Aorta (tissue), 5 donors: ENCODE results near the gene DNASE2. TPM values are rescaled to one million over a fixed set of nuclear protein-coding genes. Genes with fewer than 3 reads are reported as not detected.
"Not testable (repeated sequence)": the region's sequence is repeated elsewhere in the genome, so short reads cannot be mapped to it uniquely, and the experiment has no call there.

Experiments used
- ATAC-seq: fragments of 200-7000 bp; cut with Tn5 transposase; one replicate; pipeline ENCODE4 v1.9.1; 2022; ENCODE audit warnings: moderate library complexity; ENCODE audit not compliant: low FRiP score
- DNase-seq, 2 donors: peaks; one replicate each; pipeline ENCODE4 v3.0.0-alpha.2; 2020
- H3K27ac ChIP-seq, 2 donors: one replicate each; pipeline ENCODE4 v1.5.1; 2013; ENCODE audit warnings: low read length in 2 of 2, mild to moderate bottlenecking in 2 of 2, moderate library complexity in 2 of 2, control low read depth in 1 of 2, inconsistent platforms in 1 of 2, low read depth in 1 of 2
- H3K27me3 ChIP-seq, 2 donors: one replicate each; pipeline ENCODE4 v1.6.1; 2013; ENCODE audit warnings: control low read depth in 1 of 2, low read length in 1 of 2, mild to moderate bottlenecking in 1 of 2, moderate library complexity in 1 of 2; ENCODE audit not compliant: insufficient read depth in 2 of 2, control insufficient read depth in 1 of 2
- H3K36me3 ChIP-seq, 2 donors: one replicate each; pipeline ENCODE4 v1.6.1; 2013; ENCODE audit warnings: control low read depth in 1 of 2, low read length in 1 of 2, mild to moderate bottlenecking in 1 of 2; ENCODE audit not compliant: insufficient read depth in 2 of 2, control insufficient read depth in 1 of 2
- H3K4me1 ChIP-seq, 2 donors: one replicate each; pipeline ENCODE4 v1.6.1; 2013; ENCODE audit warnings: low read length in 2 of 2, control low read depth in 1 of 2, mild to moderate bottlenecking in 1 of 2, moderate library complexity in 1 of 2; ENCODE audit not compliant: insufficient read depth in 2 of 2, control insufficient read depth in 1 of 2
- H3K4me3 ChIP-seq, 2 donors: one replicate each; pipeline ENCODE4 v1.5.1; 2013; ENCODE audit warnings: low read length in 2 of 2, control low read depth in 1 of 2, mild to moderate bottlenecking in 1 of 2
- H3K9me3 ChIP-seq: one replicate; pipeline ENCODE4 v1.6.1; 2013; ENCODE audit warnings: mild to moderate bottlenecking, low read length; ENCODE audit not compliant: control insufficient read depth
- WGBS, 2 donors: extraction: QIAGEN DNeasy Blood & Tissue Kit; methylation state at CpG; one replicate each; pipeline ENCODE4 v1.1.7; 2013; 5-methylcytosine and 5-hydroxymethylcytosine counted together
- intact Hi-C, 2 donors: fragments of 100-400 bp; cut with DNase I; formaldehyde crosslinking; loops; one replicate each; pipeline versions ENCODE4 v1.14.2 to v1.15.0; 2022
- long read RNA-seq, 2 donors: library from polyadenylated mRNA; unstranded; transcript quantifications; one replicate each; pipeline ENCODE4 v2.0.0, GENCODE V29; 2020 to 2021
- polyA plus RNA-seq, 2 donors: library from polyadenylated mRNA; stranded (reverse); fragments of 200-250 nt; gene quantifications; one replicate each; pipeline ENCODE4 v1.2.3, GENCODE V29; 2013
- total RNA-seq, 2 donors: library from RNA; stranded (reverse); fragmentation: NEBNext Ultra II Directional; extraction: Animal tissue kit (Norgen Biotek cat#: 25700); gene quantifications; one replicate each; pipeline ENCODE4 v1.2.1, GENCODE V29; 2021
- donor health status: healthy with polysubstance abuse.
- donor health status: Bipolar disorder and iron deficiency.
- donor health status: DM: no; HTN: no; CAD: no.
- donor health status: DM: no; HTN: no; CAD: no.
- donor health status: DM: yes; HTN: yes; CAD: no.

The DNASE2 gene
- total RNA-seq: 10 to 100 TPM; 26.8 to 39.5 TPM
- 10 to 100 TPM; 27.4 to 49.9 TPM for polyA plus RNA-seq
- long read RNA-seq, donor 1, transcript DNASE2-201 (6 exons, 1,955 nt): major isoform, 143 of 192 reads
- long read RNA-seq, donor 1, partial matches to known transcripts: 38 of 192 reads
- long read RNA-seq, donor 1, other reads (novel, unspliced or antisense): 6 of 192 reads
- long read RNA-seq, donor 2, transcript DNASE2-201 (6 exons, 1,955 nt): major isoform, 28 of 45 reads
- long read RNA-seq, donor 2, partial matches to known transcripts: 9 of 45 reads
- long read RNA-seq, donor 2, other reads (novel, unspliced or antisense): 5 of 45 reads

GRCh38 chr19:12881172-12881808 is at the start of gene DNASE2:
Gene DNASE2 (minus strand): TSS chr19:12881449. CDS start chr19:12881375, 74 bp downstream.
- H3K27ac ChIP-seq: peak within 1 kb of the TSS; percentile 71 to 91
- H3K4me1 ChIP-seq: no peaks in the 10 kb centered on the region

DNA sequence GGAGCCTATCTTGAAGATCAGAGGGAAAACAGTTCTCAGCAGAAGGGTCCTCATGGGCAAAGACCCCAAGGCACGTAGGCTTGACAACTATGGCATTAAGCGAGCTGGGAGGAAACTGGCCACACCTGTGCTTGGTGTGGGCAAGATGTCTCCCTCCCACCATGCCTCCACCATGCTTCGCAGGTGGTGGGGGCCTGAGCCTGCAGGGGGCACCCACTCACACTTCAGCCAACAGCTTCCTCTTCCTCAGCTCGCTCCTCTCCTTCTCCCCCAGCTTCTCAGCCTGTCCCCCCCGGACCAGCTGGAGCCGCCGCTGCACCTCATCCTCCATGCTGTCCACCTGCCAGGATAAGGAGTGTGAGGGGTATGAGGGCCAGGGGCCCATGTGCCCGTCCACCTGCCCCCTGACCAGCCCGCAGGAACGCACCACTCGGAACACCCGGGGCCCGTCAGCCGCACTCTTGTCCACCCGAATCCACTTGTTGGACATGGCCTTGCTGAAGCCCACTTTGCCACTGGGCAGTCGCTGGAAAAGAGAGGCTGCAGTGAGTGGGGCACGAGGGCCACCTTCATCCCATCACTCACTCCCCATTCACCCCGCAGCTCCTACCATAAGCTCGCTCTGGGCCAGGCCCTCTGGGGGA is 48.9 kb upstream of the DNASE2 start:
- peaks cover 4 to 7% of the 10 kb centered on the region in 2 donors for H3K36me3 ChIP-seq

More at GRCh38 chr19:12881172-12881808, at the start of gene DNASE2:
- WGBS, 2 donors: 0% methylated on average over 38 of the region's 38 CpGs
- H3K36me3 ChIP-seq: peaks cover 0 to 3% of the 10 kb centered on the region in 2 donors
- peak; percentile 98 for DNase-seq
- peak within 1 kb of the TSS; percentile 60 to 61 for H3K4me3 ChIP-seq
- intact Hi-C loops: no loop called here
- ATAC-seq: peak; percentile 95
- peaks cover 2% of the 10 kb centered on the region for H3K9me3 ChIP-seq
- H3K27me3 ChIP-seq: no peaks in the 10 kb centered on the region

GRCh38 chr19:12924621-12925310 is 43.5 kb upstream of the DNASE2 start:
- DNase-seq: no peak
- no peaks in the 10 kb centered on the region for H3K27me3 ChIP-seq
- 96% methylated on average over 29 of the region's 29 CpGs for WGBS, 2 donors
- intact Hi-C loops: no loop called here
- H3K4me3 ChIP-seq: no peak overlapping the region
- ATAC-seq: peak; percentile 6
- H3K27ac ChIP-seq: no peak overlapping the region
- H3K36me3 ChIP-seq: peaks cover 6 to 13% of the 10 kb centered on the region in 2 donors
- H3K9me3 ChIP-seq: no peaks in the 10 kb centered on the region
- no peaks in the 10 kb centered on the region for H3K4me1 ChIP-seq

More for the DNA sequence above, 48.9 kb upstream of the DNASE2 start:
- intact Hi-C loops: no loop called here
- H3K27me3 ChIP-seq: no peaks in the 10 kb centered on the region
- 91 to 92% methylated on average over 19 of the region's 19 CpGs for WGBS, 2 donors
- H3K4me1 ChIP-seq: no peaks in the 10 kb centered on the region
- DNase-seq (no peak), ATAC-seq (no peak)
- H3K4me3 ChIP-seq: no peak overlapping the region
- no peak overlapping the region for H3K27ac ChIP-seq
- H3K9me3 ChIP-seq: no peaks in the 10 kb centered on the region

DNA sequence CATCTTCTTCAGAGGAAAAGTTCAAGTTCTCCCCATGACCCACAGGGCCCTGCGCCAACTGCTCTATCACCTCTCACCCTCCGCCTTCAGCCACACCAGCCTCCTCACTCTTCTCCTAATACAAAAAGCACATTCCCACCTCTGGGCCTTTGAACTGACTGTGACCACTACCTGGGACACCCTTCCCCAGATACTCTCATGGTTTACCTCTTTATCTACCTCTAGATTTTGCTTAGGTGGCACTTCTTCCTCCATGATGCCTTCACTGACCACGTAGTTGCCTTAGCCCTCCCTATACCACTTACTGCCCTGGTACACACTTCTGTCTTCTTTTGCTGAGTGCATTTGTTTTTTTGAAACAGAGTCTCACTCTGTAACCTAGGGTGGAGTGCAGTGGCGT is 41.7 kb upstream of the DNASE2 start:
- no peaks in the 10 kb centered on the region for H3K27me3 ChIP-seq
- no peak for ATAC-seq
- H3K9me3 ChIP-seq: no peaks in the 10 kb centered on the region
- no peaks in the 10 kb centered on the region for H3K4me1 ChIP-seq
- no peak overlapping the region for H3K4me3 ChIP-seq
- intact Hi-C loops: no loop called here
- 96 to 97% methylated on average over 4 of the region's 4 CpGs for WGBS, 2 donors
- peaks cover 4 to 9% of the 10 kb centered on the region in 2 donors for H3K36me3 ChIP-seq
- no peak overlapping the region for H3K27ac ChIP-seq
- DNase-seq: no peak

DNA sequence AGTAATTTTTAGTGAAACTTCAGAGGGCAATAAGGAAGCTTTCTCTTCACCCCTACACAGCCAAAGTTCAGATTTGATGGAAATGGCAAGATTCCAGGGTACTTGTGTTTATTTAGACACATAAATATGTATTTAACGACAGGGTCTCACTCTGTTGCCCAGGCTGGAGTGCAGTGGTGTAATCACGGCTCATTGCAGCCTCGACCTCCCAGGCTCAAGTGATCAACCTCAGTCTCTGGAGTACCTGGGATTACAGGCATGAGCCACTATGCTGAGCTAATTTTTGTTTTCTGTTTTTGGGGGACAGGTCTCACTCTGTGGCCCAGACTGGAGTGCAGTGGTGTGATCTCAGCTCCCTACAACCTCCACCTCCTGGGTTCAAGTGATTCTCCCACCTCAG is 39.8 kb upstream of the DNASE2 start:
- ATAC-seq (no peak), DNase-seq (no peak)
- no peaks in the 10 kb centered on the region for H3K9me3 ChIP-seq
- intact Hi-C loops: no loop called here
- no peak overlapping the region for H3K4me3 ChIP-seq
- H3K27me3 ChIP-seq: no peaks in the 10 kb centered on the region
- WGBS, 2 donors: 47 to 54% methylated on average over 3 of the region's 3 CpGs
- no peak overlapping the region for H3K27ac ChIP-seq
- H3K36me3 ChIP-seq: peaks cover 2 to 5% of the 10 kb centered on the region in 2 donors
- no peaks in the 10 kb centered on the region for H3K4me1 ChIP-seq

DNA sequence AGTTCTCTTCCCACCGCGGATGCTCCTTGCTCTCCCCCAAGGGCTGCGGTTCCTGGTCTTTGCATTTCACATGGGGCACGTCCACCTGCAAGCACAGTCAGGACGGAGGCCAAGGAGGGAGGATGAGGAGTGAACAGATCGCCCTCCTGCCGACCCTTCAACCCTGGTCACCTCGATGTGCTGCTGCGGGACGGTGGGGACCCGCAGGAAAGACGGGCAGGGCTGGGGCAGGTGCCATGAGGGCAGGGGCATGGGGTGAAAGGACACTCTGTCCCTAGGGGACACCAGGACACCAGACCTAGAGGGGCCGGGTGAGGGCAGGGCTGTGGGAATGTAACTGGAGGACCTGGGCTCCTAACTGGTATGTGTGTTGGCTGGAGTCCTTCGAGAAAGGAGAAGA is 37.0 kb upstream of the DNASE2 start:
- 91 to 93% methylated on average over 14 of the region's 14 CpGs for WGBS, 2 donors
- Histone ChIP-seq H3K27me3 (no peaks in the 10 kb centered on the region), H3K4me3 (no peak overlapping the region), H3K9me3 (no peaks in the 10 kb centered on the region), H3K27ac (no peak overlapping the region), H3K36me3 (peaks cover 0 to 5% of the 10 kb centered on the region in 2 donors), H3K4me1 (no peaks in the 10 kb centered on the region)
- intact Hi-C loops: no loop called here
- no peak for DNase-seq
- no peak for ATAC-seq

- intact Hi-C loops: not testable (repeated sequence)
Measured at GRCh38 chr19:12915860-12916259, 34.6 kb upstream of the DNASE2 start.

DNA sequence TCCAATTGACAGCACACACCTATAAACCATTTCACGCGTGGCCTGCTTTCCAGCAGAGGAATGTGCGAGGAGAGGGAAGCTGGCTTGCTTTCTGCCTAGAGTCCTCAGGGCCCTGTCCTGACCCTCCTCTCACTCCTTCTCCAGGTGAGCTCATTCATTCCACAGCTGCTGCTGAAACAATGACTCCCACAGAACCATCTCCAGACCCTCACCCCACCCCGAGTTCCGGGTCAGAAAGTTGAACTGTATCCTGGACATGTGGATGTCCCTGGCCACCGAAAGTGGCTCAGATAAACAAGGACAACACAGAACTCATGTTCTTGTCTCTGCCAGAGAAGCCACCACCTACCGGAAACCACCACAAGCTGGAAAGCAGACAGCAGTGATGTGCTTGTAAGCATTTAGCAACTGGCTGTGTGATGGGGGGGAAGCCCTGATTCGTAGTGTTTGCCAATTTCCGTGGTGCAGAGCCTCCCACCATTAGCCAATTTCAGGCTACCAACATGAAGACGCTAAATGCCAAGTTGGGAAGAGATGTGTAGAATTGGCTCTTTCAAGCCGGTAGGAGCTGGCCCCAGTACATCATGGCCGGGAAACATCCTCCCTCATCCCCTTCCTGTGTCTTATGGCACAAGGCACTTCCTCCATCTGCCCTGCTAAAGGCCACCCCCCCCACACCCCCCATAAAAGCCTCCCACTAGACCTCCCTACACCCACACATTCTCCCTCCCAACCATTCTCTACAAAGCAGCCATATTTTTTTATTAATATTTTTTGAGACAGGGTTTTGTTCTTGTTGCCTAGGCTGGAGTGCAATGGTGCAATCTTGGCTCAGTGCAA is 32.8 kb upstream of the DNASE2 start:
- ATAC-seq: no peak
- intact Hi-C loops: no loop called here
- 76 to 83% methylated on average over 12 of the region's 12 CpGs for WGBS, 2 donors
- no peak for DNase-seq
- Histone ChIP-seq H3K27ac (no peak overlapping the region), H3K4me3 (no peak overlapping the region), H3K4me1 (no peaks in the 10 kb centered on the region), H3K36me3 (no peaks in the 10 kb centered on the region), H3K27me3 (no peaks in the 10 kb centered on the region), H3K9me3 (no peaks in the 10 kb centered on the region)

More at GRCh38 chr19:12915860-12916259, 34.6 kb upstream of the DNASE2 start:
- H3K27ac ChIP-seq, H3K9me3 ChIP-seq, H3K36me3 ChIP-seq, H3K4me3 ChIP-seq, H3K27me3 ChIP-seq, DNase-seq, ATAC-seq, H3K4me1 ChIP-seq: not testable (repeated sequence)
- 69 to 80% methylated on average over 4 of the region's 4 CpGs for WGBS, 2 donors
